Measurements from ENCODE around the gene MAP6. TPM values are rescaled to one million over a fixed set of nuclear protein-coding genes. Genes with fewer than 3 reads are reported as not detected.

Gene MAP6
- total RNA-seq, 2 experiments from 2014 or later = 0.25 TPM

- POLR2A ChIA-PET = no interaction called here
- H3K27me3 Mint-ChIP-seq = peaks cover 2% of the 10 kb centered on the region
- H3K27ac Mint-ChIP-seq = no peak overlapping the region
- DNase-seq = no peak
- peaks cover 23% of the 10 kb centered on the region for H3K4me1 Mint-ChIP-seq
- CTCF ChIA-PET = interaction anchor here (0.7 to 1.2 kb wide), 3 partner anchors 10 to 261 kb away, joined by 3 to 5 read pairs (median 3); partner anchors contain the start of gene GDPD5
- no peaks in the 10 kb centered on the region for H3K9me3 Mint-ChIP-seq
- H3K36me3 Mint-ChIP-seq (ENCODE audit: low read depth) = no peaks in the 10 kb centered on the region
- no peak overlapping the region for H3K4me3 Mint-ChIP-seq
These were observed 127.4 kb downstream of the MAP6 start for GRCh38 chr11:75541193-75542087.

- CTCF ChIA-PET = interaction anchor here (0.7 to 1.2 kb wide), 2 partner anchors 189 to 260 kb away, joined by 3 to 4 read pairs; no protein-coding TSS in a partner anchor
These were observed 129.1 kb downstream of the MAP6 start for GRCh38 chr11:75539459-75540334.

GRCh38 chr11:75538150-75538942 is 130.5 kb downstream of the MAP6 start:
- ChIA-PET POLR2A (no interaction called here), CTCF (interaction anchor here (2.8 kb wide), 1 partner anchor 22 kb away, joined by 7 read pairs; no protein-coding TSS in a partner anchor)
- no peak overlapping the region for H3K4me3 Mint-ChIP-seq
- H3K27me3 Mint-ChIP-seq = no peaks in the 10 kb centered on the region
- H3K36me3 Mint-ChIP-seq (ENCODE audit: low read depth) = no peaks in the 10 kb centered on the region
- H3K4me1 Mint-ChIP-seq = peaks cover 46% of the 10 kb centered on the region
- H3K9me3 Mint-ChIP-seq = no peaks in the 10 kb centered on the region
- H3K27ac Mint-ChIP-seq = no peak overlapping the region
- no peak for DNase-seq

More at GRCh38 chr11:75539459-75540334, 129.1 kb downstream of the MAP6 start:
- H3K4me1 Mint-ChIP-seq = peaks cover 36% of the 10 kb centered on the region
- no peak for DNase-seq
- no peaks in the 10 kb centered on the region for H3K27me3 Mint-ChIP-seq
- POLR2A ChIA-PET = no interaction called here
- no peak overlapping the region for H3K27ac Mint-ChIP-seq
- H3K9me3 Mint-ChIP-seq = no peaks in the 10 kb centered on the region
- H3K4me3 Mint-ChIP-seq = no peak overlapping the region
- H3K36me3 Mint-ChIP-seq (ENCODE audit: low read depth) = no peaks in the 10 kb centered on the region

- Mint-ChIP-seq H3K27ac (peak overlapping the region; percentile 79), H3K36me3 (ENCODE audit: low read depth) (no peaks in the 10 kb centered on the region), H3K27me3 (no peaks in the 10 kb centered on the region), H3K4me3 (no peak overlapping the region), H3K4me1 (peaks cover 46% of the 10 kb centered on the region), H3K9me3 (no peaks in the 10 kb centered on the region)
- POLR2A ChIA-PET = no interaction called here
- CTCF ChIA-PET = interaction anchor here (1.0 to 2.8 kb wide), 5 partner anchors 12 to 108 kb away, joined by 3 to 7 read pairs (median 4); partner anchors contain the start of gene GDPD5
- no peak for DNase-seq
These were observed 131.1 kb downstream of the MAP6 start for GRCh38 chr11:75537740-75538139.

Other genes starting within 250 kb of the MAP6 start
- gene KLHL35, start 235.8 kb downstream of the MAP6 start, total RNA-seq = 1 to 10 TPM in 1 of 2 experiments, under 1 TPM in 1; 0.50 to 1.3 TPM
- gene GDPD5, start 143.1 kb downstream of the MAP6 start, total RNA-seq = 10 to 100 TPM; 55.8 to 62.3 TPM
- gene SERPINH1, start 106.8 kb downstream of the MAP6 start, total RNA-seq = 10 to 100 TPM; 11.3 to 11.9 TPM
- not detected for gene MOGAT2, start 48.8 kb upstream of the MAP6 start, total RNA-seq
- gene DGAT2, start 99.7 kb upstream of the MAP6 start, total RNA-seq = under 1 TPM; 0.77 to 0.99 TPM
- gene UVRAG, start 146.2 kb upstream of the MAP6 start, total RNA-seq = 10 to 100 TPM; 16.8 to 17.0 TPM